Left ventricle myocardium inferior (tissue), 1 donor: ENCODE results near the gene GPR52. TPM values are rescaled to one million over a fixed set of nuclear protein-coding genes. Genes with fewer than 3 reads are reported as not detected.

Source experiments
- DNase-seq: peaks from one replicate; pipeline ENCODE4 v3.0.0-alpha.2; 2020
- H3K27ac ChIP-seq: fragments of 200-600 bp; replicated peaks from 2 replicates; pipeline ENCODE4 v1.8.0; 2021
- H3K27me3 ChIP-seq: fragments of 200-600 bp; 2 replicates; pipeline ENCODE4 v1.8.0; 2021; ENCODE audit warnings: low read depth
- H3K36me3 ChIP-seq: fragments of 200-600 bp; 2 replicates; pipeline ENCODE4 v1.8.0; 2021
- H3K4me1 ChIP-seq: fragments of 200-600 bp; 2 replicates; pipeline ENCODE4 v1.8.0; 2021
- H3K4me3 ChIP-seq: fragments of 200-600 bp; 2 replicates; pipeline ENCODE4 v1.8.0; 2021; ENCODE audit warnings: mild to moderate bottlenecking, moderate library complexity
- H3K9me3 ChIP-seq: fragments of 200-600 bp; replicated peaks from 2 replicates; pipeline ENCODE4 v1.8.0; 2021
- intact Hi-C: fragments of 100-400 bp; cut with micrococcal nuclease; formaldehyde crosslinking; loops from one replicate; pipeline ENCODE4 v1.11.0; 2022
- total RNA-seq: library from RNA; stranded (reverse); fragmentation: NEBNext Ultra II Directional; extraction: Animal tissue kit (Norgen Biotek cat#: 25700); gene quantifications from one replicate; pipeline ENCODE4 v1.2.1, GENCODE V29; 2021
- TF ChIP-seq, protein P1 (sequence below): fragments of 200-600 bp; IDR thresholded peaks from 2 replicates; pipeline ENCODE4 v1.8.0; 2021; ENCODE audit warnings: antibody characterized with exemption, mild to moderate bottlenecking, borderline replicate concordance
- donor health status: DM: no; HTN: yes; CAD: no; lungs with severe emphysema.

Gene GPR52
- total RNA-seq, 1 donor from 2014 or later: 0.91 TPM

GRCh38 chr1:174491606-174492005, 43.8 kb downstream of the GPR52 start:
- H3K36me3 ChIP-seq: no peaks in the 10 kb centered on the region
- intact Hi-C loops: no loop called here

DNA sequence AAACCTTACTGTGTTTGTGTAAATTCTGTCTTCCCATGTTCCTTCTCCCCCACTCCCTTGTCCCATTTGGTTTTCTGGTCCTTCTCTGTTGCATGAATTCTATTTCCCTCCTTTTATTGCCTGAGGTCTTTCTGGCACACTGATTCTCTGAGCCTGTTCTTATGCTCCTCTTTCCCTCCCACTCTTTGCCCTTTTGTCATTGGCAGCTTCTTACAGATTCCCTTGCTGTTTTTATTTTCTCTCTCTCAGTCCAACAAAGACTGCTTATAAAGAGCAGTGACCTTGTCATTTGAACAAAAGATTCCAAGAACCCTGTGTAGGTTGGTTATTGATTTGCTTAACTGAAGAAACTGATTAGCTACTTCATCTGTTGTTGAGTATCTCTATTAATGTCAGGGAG, 49.7 kb downstream of the GPR52 start:
- peak overlapping the region; percentile 13 for H3K27ac ChIP-seq
- intact Hi-C loops: no loop called here

More at GRCh38 chr1:174491606-174492005, 43.8 kb downstream of the GPR52 start:
- peaks cover 8% of the 10 kb centered on the region for H3K9me3 ChIP-seq
- H3K4me3 ChIP-seq: no peak overlapping the region
- DNase-seq: no peak
- TF ChIP-seq, protein P1, sequence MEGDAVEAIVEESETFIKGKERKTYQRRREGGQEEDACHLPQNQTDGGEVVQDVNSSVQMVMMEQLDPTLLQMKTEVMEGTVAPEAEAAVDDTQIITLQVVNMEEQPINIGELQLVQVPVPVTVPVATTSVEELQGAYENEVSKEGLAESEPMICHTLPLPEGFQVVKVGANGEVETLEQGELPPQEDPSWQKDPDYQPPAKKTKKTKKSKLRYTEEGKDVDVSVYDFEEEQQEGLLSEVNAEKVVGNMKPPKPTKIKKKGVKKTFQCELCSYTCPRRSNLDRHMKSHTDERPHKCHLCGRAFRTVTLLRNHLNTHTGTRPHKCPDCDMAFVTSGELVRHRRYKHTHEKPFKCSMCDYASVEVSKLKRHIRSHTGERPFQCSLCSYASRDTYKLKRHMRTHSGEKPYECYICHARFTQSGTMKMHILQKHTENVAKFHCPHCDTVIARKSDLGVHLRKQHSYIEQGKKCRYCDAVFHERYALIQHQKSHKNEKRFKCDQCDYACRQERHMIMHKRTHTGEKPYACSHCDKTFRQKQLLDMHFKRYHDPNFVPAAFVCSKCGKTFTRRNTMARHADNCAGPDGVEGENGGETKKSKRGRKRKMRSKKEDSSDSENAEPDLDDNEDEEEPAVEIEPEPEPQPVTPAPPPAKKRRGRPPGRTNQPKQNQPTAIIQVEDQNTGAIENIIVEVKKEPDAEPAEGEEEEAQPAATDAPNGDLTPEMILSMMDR: no peak
- no peak overlapping the region for H3K27ac ChIP-seq
- no peaks in the 10 kb centered on the region for H3K27me3 ChIP-seq
- H3K4me1 ChIP-seq: peaks cover 6% of the 10 kb centered on the region

More for the DNA sequence above, 49.7 kb downstream of the GPR52 start:
- DNase-seq: no peak
- Histone ChIP-seq H3K27me3 (no peaks in the 10 kb centered on the region), H3K9me3 (no peaks in the 10 kb centered on the region), H3K4me3 (no peak overlapping the region), H3K4me1 (peaks cover 16% of the 10 kb centered on the region), H3K36me3 (no peaks in the 10 kb centered on the region)
- TF ChIP-seq, protein P1: no peak
